K562 (cell line): Measurements from ENCODE around the gene CLDN15. TPM values are rescaled to one million over a fixed set of nuclear protein-coding genes. Genes with fewer than 3 reads are reported as not detected.

Experiments
- CAMTA2 ChIP-seq: fragments of 250-450 bp; sonication (Bioruptor Pico); conservative IDR thresholded peaks from 2 replicates; pipeline ENCODE4 v1.5.1; 2022
- CBFA2T3 ChIP-seq: fragments of 450-650 bp; IDR thresholded peaks from 2 replicates; pipeline ENCODE4 v1.6.1; 2017
- CCNT2 ChIP-seq: IDR thresholded peaks from 2 replicates; pipeline ENCODE4 v1.6.1; 2011; ENCODE audit warnings: borderline replicate concordance, low read depth, mild to moderate bottlenecking, moderate library complexity, mixed read lengths, low read length; ENCODE audit not compliant: insufficient read length; ENCODE audit errors: extremely low read depth
- COPS2 ChIP-seq: fragments of 450-650 bp; conservative IDR thresholded peaks from 2 replicates; pipeline ENCODE4 v1.6.1; 2016; ENCODE audit warnings: mild to moderate bottlenecking, moderate library complexity
- E2F3 ChIP-seq: fragments of 250-450 bp; sonication (Bioruptor Pico); IDR thresholded peaks from 2 replicates; pipeline ENCODE4 v1.4.0; 2020; ENCODE audit warnings: mild to moderate bottlenecking
- FOXK1 ChIP-seq: sonication (generic); formaldehyde crosslinking; IDR thresholded peaks from 2 replicates; pipeline ENCODE4 v1.8.0; 2022; ENCODE audit warnings: missing genetic modification reagents, mild to moderate bottlenecking, borderline replicate concordance
- GABPB2 ChIP-seq: fragments of 250-450 bp; sonication (Bioruptor Pico); conservative IDR thresholded peaks from 2 replicates; pipeline ENCODE4 v1.5.1; 2021; ENCODE audit warnings: mild to moderate bottlenecking
- HDAC8 ChIP-seq: fragments of 450-650 bp; IDR thresholded peaks from 2 replicates; pipeline ENCODE4 v1.6.1; 2016; ENCODE audit warnings: mild to moderate bottlenecking, missing genetic modification characterization, moderate library complexity, missing compliant biosample characterization
- HMG20B ChIP-seq: fragments of 250-450 bp; sonication (Bioruptor Pico); IDR thresholded peaks from 2 replicates; pipeline ENCODE4 v1.5.0; 2021; ENCODE audit warnings: mild to moderate bottlenecking
- KAT7 ChIP-seq: sonication (generic); formaldehyde crosslinking; IDR thresholded peaks from 2 replicates; pipeline ENCODE4 v1.8.0; 2022; ENCODE audit warnings: missing genetic modification reagents, mild to moderate bottlenecking, borderline replicate concordance
- KDM1A ChIP-seq, 2 experiments: fragments of 450-650 bp; IDR thresholded peaks; 2 replicates each; pipeline ENCODE4 v1.6.1; 2016; ENCODE audit warnings: mild to moderate bottlenecking in 2 of 2
- NFE2 ChIP-seq: IDR thresholded peaks from 2 replicates; pipeline ENCODE4 v1.6.1; 2014; ENCODE audit warnings: antibody characterized with exemption, low read depth
- NR2C2 ChIP-seq, 2 experiments: fragments of 200-800 bp in 1 of 2; sonication (Bioruptor generic) in 1 of 2; sonication (generic) in 1 of 2; formaldehyde crosslinking in 1 of 2; IDR thresholded peaks; 2 replicates each; pipeline versions ENCODE4 v1.6.1 to v1.8.0; 2016 to 2022; ENCODE audit warnings: mild to moderate bottlenecking in 1 of 2, missing compliant biosample characterization in 1 of 2, missing genetic modification characterization in 1 of 2, missing genetic modification reagents in 1 of 2
- SETDB1 ChIP-seq: IDR thresholded peaks from one replicate; pipeline ENCODE4 v1.6.1; 2012; ENCODE audit warnings: low read length, control low read depth, inconsistent platforms
- SNRNP70 ChIP-seq: fragments of 200-400 bp; formaldehyde crosslinking; optimal IDR thresholded peaks from 2 replicates; pipeline ENCODE3; 2017; ENCODE audit warnings: low read depth, low read length
- TBP ChIP-seq: optimal IDR thresholded peaks from 2 replicates; pipeline ENCODE3; 2011; ENCODE audit warnings: low read depth, low read length, improper control_type of control experiment
- THRAP3 ChIP-seq: fragments of 450-650 bp; IDR thresholded peaks from 2 replicates; pipeline ENCODE4 v1.6.1; 2016; ENCODE audit warnings: mild to moderate bottlenecking, inconsistent platforms, borderline replicate concordance
- WHSC1 ChIP-seq: IDR thresholded peaks from one replicate; pipeline ENCODE4 v1.6.1; 2012; ENCODE audit warnings: low read length, control low read depth, inconsistent platforms
- ZBTB9 ChIP-seq: fragments of 450-650 bp; formaldehyde crosslinking; IDR thresholded peaks from 2 replicates; pipeline ENCODE4 v1.4.0; 2020; ENCODE audit warnings: mild to moderate bottlenecking, moderate library complexity
- ZNF165 ChIP-seq: fragments of 250-450 bp; sonication (Bioruptor Pico); IDR thresholded peaks from 2 replicates; pipeline ENCODE4 v1.4.0; 2020; ENCODE audit warnings: borderline replicate concordance
- ZNF232 ChIP-seq: sonication (generic); formaldehyde crosslinking; IDR thresholded peaks from 2 replicates; pipeline ENCODE4 v1.8.0; 2022; ENCODE audit warnings: mild to moderate bottlenecking, missing genetic modification reagents
- ZNF584 ChIP-seq: fragments of 200-800 bp; sonication (Bioruptor generic); IDR thresholded peaks from 2 replicates; pipeline ENCODE4 v1.6.1; 2016; ENCODE audit warnings: low read depth, mild to moderate bottlenecking, missing genetic modification characterization, missing compliant biosample characterization
- ZNF644 ChIP-seq: fragments of 200-800 bp; sonication (Bioruptor generic); IDR thresholded peaks from 2 replicates; pipeline ENCODE4 v1.6.1; 2016; ENCODE audit warnings: low read depth, missing genetic modification characterization, missing compliant biosample characterization
- ZNF75A ChIP-seq: fragments of 450-650 bp; formaldehyde crosslinking; IDR thresholded peaks from 2 replicates; pipeline ENCODE4 v1.4.0; 2020; ENCODE audit warnings: mild to moderate bottlenecking
- polyA plus RNA-seq, 8 experiments: library from polyadenylated mRNA; depleted of rRNA in 4 of 8; stranded (reverse) in 5 of 8; unstranded in 3 of 8; fragments of >200 nt; fragmentation: Nextera tagmentation in 2 of 8; fragmentation: Illumina TruSeq in 1 of 8; extraction: Ambion mirVana in 2 of 8; extraction: Trizol in 1 of 8; gene quantifications; 2 replicates each; pipeline versions ENCODE4 v1.2.1 to v1.2.3, GENCODE V29; 2011 to 2014; ENCODE audit warnings: inconsistent platforms in 1 of 8, missing spikeins in 1 of 8
- total RNA-seq, 7 experiments: library from RNA; depleted of rRNA in 6 of 7; stranded (reverse); fragments of >200 nt in 6 of 7; fragmentation: Illumina TruSeq in 2 of 7; extraction: Trizol in 2 of 7; gene quantifications; 2 replicates each; pipeline versions ENCODE4 v1.2.1 to v1.2.3, GENCODE V29; 2011 to 2021; ENCODE audit warnings: low replicate concordance in 1 of 7
- TF ChIP-seq, protein P1 (sequence below), 3 experiments: fragments of 200-800 bp in 1 of 3; fragments of 250-450 bp in 1 of 3; fragments of 450-650 bp in 1 of 3; sonication (Bioruptor Pico) in 1 of 3; sonication (Bioruptor generic) in 1 of 3; formaldehyde crosslinking in 1 of 3; IDR thresholded peaks; 2 replicates each; pipeline versions ENCODE4 v1.6.1 to v1.8.0; 2016 to 2022; ENCODE audit warnings: mild to moderate bottlenecking in 2 of 3, missing genetic modification characterization in 2 of 3, missing compliant biosample characterization in 1 of 3, moderate library complexity in 1 of 3

The CLDN15 gene
- total and polyA plus RNA-seq, 9 of the 15 experiments (the other 6 are each of a cell fraction or from before 2014, with no cell fraction given), result 0.32 to 14.5 (median 7.4) TPM

GRCh38 chr7:101217388-101218235 lies 20.0 kb downstream of the CLDN15 start, which contains the start of the genes PLOD3 and ZNHIT1 (continued):
- TF ChIP-seq CCNT2, result peak; percentile 77
- no peak for TF ChIP-seq SETDB1
- no peak; the same call in 1 of the 2 replicates for TF ChIP-seq ZBTB9 (CRISPR knock-in tag)
- peak; percentile 66; the same call in 1 of the 2 replicates for TF ChIP-seq NR2C2 (CRISPR knock-in tag; IDR thresholded peaks at IDR 0.05)
- TF ChIP-seq NR2C2 (tag; IDR thresholded peaks at IDR 0.05), result peak; percentile 95
- no peak for TF ChIP-seq HDAC8 (tag)
- TF ChIP-seq CBFA2T3, result peak; percentile 36; the same call in 1 of the 2 replicates
- TF ChIP-seq ZNF75A (CRISPR knock-in tag), result no peak
- TF ChIP-seq, protein P1, sequence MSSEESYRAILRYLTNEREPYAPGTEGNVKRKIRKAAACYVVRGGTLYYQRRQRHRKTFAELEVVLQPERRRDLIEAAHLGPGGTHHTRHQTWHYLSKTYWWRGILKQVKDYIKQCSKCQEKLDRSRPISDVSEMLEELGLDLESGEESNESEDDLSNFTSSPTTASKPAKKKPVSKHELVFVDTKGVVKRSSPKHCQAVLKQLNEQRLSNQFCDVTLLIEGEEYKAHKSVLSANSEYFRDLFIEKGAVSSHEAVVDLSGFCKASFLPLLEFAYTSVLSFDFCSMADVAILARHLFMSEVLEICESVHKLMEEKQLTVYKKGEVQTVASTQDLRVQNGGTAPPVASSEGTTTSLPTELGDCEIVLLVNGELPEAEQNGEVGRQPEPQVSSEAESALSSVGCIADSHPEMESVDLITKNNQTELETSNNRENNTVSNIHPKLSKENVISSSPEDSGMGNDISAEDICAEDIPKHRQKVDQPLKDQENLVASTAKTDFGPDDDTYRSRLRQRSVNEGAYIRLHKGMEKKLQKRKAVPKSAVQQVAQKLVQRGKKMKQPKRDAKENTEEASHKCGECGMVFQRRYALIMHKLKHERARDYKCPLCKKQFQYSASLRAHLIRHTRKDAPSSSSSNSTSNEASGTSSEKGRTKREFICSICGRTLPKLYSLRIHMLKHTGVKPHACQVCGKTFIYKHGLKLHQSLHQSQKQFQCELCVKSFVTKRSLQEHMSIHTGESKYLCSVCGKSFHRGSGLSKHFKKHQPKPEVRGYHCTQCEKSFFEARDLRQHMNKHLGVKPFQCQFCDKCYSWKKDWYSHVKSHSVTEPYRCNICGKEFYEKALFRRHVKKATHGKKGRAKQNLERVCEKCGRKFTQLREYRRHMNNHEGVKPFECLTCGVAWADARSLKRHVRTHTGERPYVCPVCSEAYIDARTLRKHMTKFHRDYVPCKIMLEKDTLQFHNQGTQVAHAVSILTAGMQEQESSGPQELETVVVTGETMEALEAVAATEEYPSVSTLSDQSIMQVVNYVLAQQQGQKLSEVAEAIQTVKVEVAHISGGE (CRISPR knock-in tag; IDR thresholded peaks at IDR 0.05), result peak in 1 of 3 experiments; percentile 90; a peak in 3 of 6 replicates
- peak in 1 of 2 experiments; percentile 38; a peak in 1 of 4 replicates for TF ChIP-seq KDM1A (IDR thresholded peaks at IDR 0.05)
- peak; percentile 78 for TF ChIP-seq TBP
- TF ChIP-seq E2F3, result no peak
- no peak for TF ChIP-seq SNRNP70
- 0 out of 2 replicates have a peak, but pooled peaks have one; percentile 37 for TF ChIP-seq CAMTA2 (CRISPR knock-in tag)
- TF ChIP-seq WHSC1, result no peak
- TF ChIP-seq ZNF644, result no peak
- TF ChIP-seq ZNF584 (CRISPR knock-in tag), result peak; percentile 50; the same call in 1 of the 2 replicates
- TF ChIP-seq KAT7 (CRISPR knock-in tag), result no peak
- TF ChIP-seq ZNF232 (CRISPR knock-in tag), result no peak
- TF ChIP-seq HMG20B, result no peak
- TF ChIP-seq THRAP3, result no peak
- no peak for TF ChIP-seq FOXK1 (CRISPR knock-in tag)
- TF ChIP-seq GABPB2, result no peak
- TF ChIP-seq COPS2, result no peak
- TF ChIP-seq NFE2, result no peak
- TF ChIP-seq ZNF165, result no peak
